Neural cell (in vitro differentiated cells): ENCODE data around the gene DEK. TPM values are rescaled to one million over a fixed set of nuclear protein-coding genes. Genes with fewer than 3 reads are reported as not detected.
"Not testable (repeated sequence)": the region's sequence is repeated elsewhere in the genome, so short reads cannot be mapped to it uniquely, and the experiment has no call there.

Experiments
- H2AFZ ChIP-seq: fragments of 200-600, 300-800 bp; sonication (generic), shearing (Covaris generic); 2 replicates; pipeline ENCODE4 v1.6.0; 2014; ENCODE audit warnings: low read depth, mild to moderate bottlenecking, antibody characterized with exemption, low read length, moderate library complexity
- H3F3A ChIP-seq: fragments of 200-600 bp; shearing (Covaris generic); 2 replicates; pipeline ENCODE4 v1.6.1; 2016; ENCODE audit warnings: mild to moderate bottlenecking, moderate library complexity, mixed read lengths, antibody characterized with exemption, low read length; ENCODE audit not compliant: insufficient read depth, poor library complexity, severe bottlenecking
- H3K27ac ChIP-seq: fragments of 200-600, 300-800 bp; sonication (generic), shearing (Covaris generic); 2 replicates; pipeline ENCODE4 v1.5.1; 2014; ENCODE audit warnings: mild to moderate bottlenecking, low read length, moderate library complexity
- H3K27me3 ChIP-seq: fragments of 300-800, 200-600 bp; sonication (generic), shearing (Covaris generic); 2 replicates; pipeline ENCODE4 v1.6.0; 2014; ENCODE audit warnings: mild to moderate bottlenecking, low read depth, low read length, moderate library complexity; ENCODE audit not compliant: insufficient read depth
- H3K36me3 ChIP-seq: fragments of 300-800, 200-600 bp; sonication (generic), shearing (Covaris generic); 2 replicates; pipeline ENCODE4 v1.5.1; 2014; ENCODE audit warnings: mild to moderate bottlenecking, antibody characterized with exemption, low read length, moderate library complexity; ENCODE audit not compliant: insufficient read depth
- H3K4me2 ChIP-seq: fragments of 300-800, 200-600 bp; sonication (generic), shearing (Covaris generic); 2 replicates; pipeline ENCODE4 v1.6.0; 2014; ENCODE audit warnings: mild to moderate bottlenecking, low read length
- H3K4me3 ChIP-seq: fragments of 300-800, 200-600 bp; sonication (generic), shearing (Covaris generic); 2 replicates; pipeline ENCODE4 v1.5.1; 2014; ENCODE audit warnings: mild to moderate bottlenecking, low read length, moderate library complexity
- H3K79me2 ChIP-seq: fragments of 200-600 bp; shearing (Covaris generic); replicated peaks from 2 replicates; pipeline ENCODE4 v1.6.0; 2014; ENCODE audit warnings: mild to moderate bottlenecking, low read length, moderate library complexity; ENCODE audit not compliant: insufficient read depth
- H3K9ac ChIP-seq: fragments of 300-800, 200-600 bp; sonication (generic), shearing (Covaris generic); 2 replicates; pipeline ENCODE4 v1.6.1; 2016; ENCODE audit warnings: mild to moderate bottlenecking, low read length, mixed read lengths
- H3K9me2 ChIP-seq: fragments of 200-600 bp; shearing (Covaris generic); 2 replicates; pipeline ENCODE4 v1.6.1; 2016; ENCODE audit warnings: mild to moderate bottlenecking, low read length, mixed read lengths; ENCODE audit not compliant: insufficient read depth
- H3K9me3 ChIP-seq: fragments of 200-600, 300-800 bp; sonication (generic), shearing (Covaris generic); 2 replicates; pipeline ENCODE4 v1.6.1; 2016; ENCODE audit warnings: mild to moderate bottlenecking, mixed run types, low read length, moderate library complexity, mixed read lengths
- H4K20me1 ChIP-seq: fragments of 200-600 bp; shearing (Covaris generic); 2 replicates; pipeline ENCODE4 v1.6.1; 2016; ENCODE audit warnings: mild to moderate bottlenecking, mixed run types; ENCODE audit not compliant: insufficient read depth
- CTCF ChIP-seq: fragments of 450-650 bp; IDR thresholded peaks from 2 replicates; pipeline ENCODE4 v1.5.1; 2014; ENCODE audit warnings: antibody characterized with exemption, mild to moderate bottlenecking, moderate library complexity; ENCODE audit not compliant: poor library complexity, severe bottlenecking
- EP300 ChIP-seq: fragments of 450-650 bp; conservative IDR thresholded peaks from 2 replicates; pipeline ENCODE4 v1.6.1; 2014; ENCODE audit warnings: antibody characterized with exemption, mild to moderate bottlenecking, moderate library complexity; ENCODE audit not compliant: poor library complexity, severe bottlenecking
- EZH2 ChIP-seq: fragments of 200-600, 300-800 bp; shearing (Covaris generic), sonication (generic); IDR thresholded peaks from 2 replicates; pipeline ENCODE4 v1.6.1; 2014; ENCODE audit warnings: antibody characterized with exemption, low read length, borderline replicate concordance, mild to moderate bottlenecking; ENCODE audit not compliant: insufficient read depth, poor library complexity, severe bottlenecking
- MXI1 ChIP-seq: fragments of 450-650 bp; conservative IDR thresholded peaks from 2 replicates; pipeline ENCODE4 v1.6.1; 2014; ENCODE audit warnings: antibody characterized with exemption, mild to moderate bottlenecking; ENCODE audit not compliant: poor library complexity, severe bottlenecking
- POLR2AphosphoS5 ChIP-seq: IDR thresholded peaks from 2 replicates; pipeline ENCODE4 v1.6.1; 2012
- RAD21 ChIP-seq: fragments of 450-650 bp; conservative IDR thresholded peaks from 2 replicates; pipeline ENCODE4 v1.6.1; 2014; ENCODE audit warnings: antibody characterized with exemption, mild to moderate bottlenecking, moderate library complexity
- REST ChIP-seq: IDR thresholded peaks from 2 replicates; pipeline ENCODE4 v1.6.1; 2012; ENCODE audit warnings: borderline replicate concordance
- SMC3 ChIP-seq: fragments of 450-650 bp; conservative IDR thresholded peaks from 2 replicates; pipeline ENCODE4 v1.6.1; 2014; ENCODE audit warnings: antibody characterized with exemption, mild to moderate bottlenecking, moderate library complexity; ENCODE audit not compliant: poor library complexity
- TAF1 ChIP-seq: IDR thresholded peaks from 2 replicates; pipeline ENCODE4 v1.6.1; 2012; ENCODE audit warnings: low read depth
- polyA plus RNA-seq: library from polyadenylated mRNA; depleted of rRNA; stranded (reverse); fragments of >200 nt; gene quantifications from 2 replicates; pipeline ENCODE4 v1.2.3, GENCODE V29; 2014

Gene DEK
- polyA plus RNA-seq, 1 donor from 2014 or later, result 94.3 TPM

GRCh38 chr6:18235524-18235923 lies 28.8 kb downstream of the DEK start:
- H2AFZ ChIP-seq, result no peak overlapping the region
- H3K27me3 ChIP-seq, result no peaks in the 10 kb centered on the region
- H4K20me1 ChIP-seq, result no peaks in the 10 kb centered on the region
- no peak overlapping the region for H3K27ac ChIP-seq
- TF ChIP-seq RAD21 (no peak), EZH2 (no peak), REST (no peak), TAF1 (no peak), POLR2AphosphoS5 (no peak), EP300 (no peak), CTCF (no peak), MXI1 (no peak), SMC3 (no peak)
- H3K9me3 ChIP-seq, result no peaks in the 10 kb centered on the region
- H3K36me3 ChIP-seq, result no peaks in the 10 kb centered on the region
- no peaks in the 10 kb centered on the region for H3F3A ChIP-seq
- H3K9ac ChIP-seq, result no peak overlapping the region
- H3K9me2 ChIP-seq, result no peaks in the 10 kb centered on the region
- H3K4me2 ChIP-seq, result no peak overlapping the region
- H3K79me2 ChIP-seq, result no peaks in the 10 kb centered on the region
- H3K4me3 ChIP-seq, result no peak overlapping the region

- no peak overlapping the region for H3K4me2 ChIP-seq
- TF ChIP-seq SMC3 (no peak), TAF1 (no peak), CTCF (no peak)
- H3K9ac ChIP-seq, result no peak overlapping the region
- no peaks in the 10 kb centered on the region for H3K36me3 ChIP-seq
- H3K27me3 ChIP-seq, result no peaks in the 10 kb centered on the region
- H3K27ac ChIP-seq, result no peak overlapping the region
- no peaks in the 10 kb centered on the region for H3K79me2 ChIP-seq
- H3K4me3 ChIP-seq, result no peak overlapping the region
- no peaks in the 10 kb centered on the region for H3K9me2 ChIP-seq
- H3F3A ChIP-seq, result no peaks in the 10 kb centered on the region
- H4K20me1 ChIP-seq, result no peaks in the 10 kb centered on the region
- no peak overlapping the region for H2AFZ ChIP-seq
- H3K9me3 ChIP-seq, result no peaks in the 10 kb centered on the region
Observed at GRCh38 chr6:18234564-18234963, 29.8 kb downstream of the DEK start.

- not testable (repeated sequence) for H3K9ac ChIP-seq, H2AFZ ChIP-seq, H3K36me3 ChIP-seq, H3K4me3 ChIP-seq, H4K20me1 ChIP-seq, H3K9me2 ChIP-seq, H3F3A ChIP-seq, H3K4me2 ChIP-seq, H3K9me3 ChIP-seq, H3K27ac ChIP-seq, H3K27me3 ChIP-seq, H3K79me2 ChIP-seq
Observed at GRCh38 chr6:18233770-18234169, 30.6 kb downstream of the DEK start.

- not testable (repeated sequence) for H3K9me3 ChIP-seq, H3K36me3 ChIP-seq, H3K4me3 ChIP-seq, H3K27ac ChIP-seq, H3K9me2 ChIP-seq, H3F3A ChIP-seq, H3K4me2 ChIP-seq, H3K27me3 ChIP-seq, H2AFZ ChIP-seq, H3K79me2 ChIP-seq, H3K9ac ChIP-seq, H4K20me1 ChIP-seq
Observed at GRCh38 chr6:18231856-18232255, 32.5 kb downstream of the DEK start.

- H3K27ac ChIP-seq, H3K9ac ChIP-seq, H3K4me2 ChIP-seq, H3K9me2 ChIP-seq, H3K27me3 ChIP-seq, H3F3A ChIP-seq, H3K79me2 ChIP-seq, H2AFZ ChIP-seq, H3K9me3 ChIP-seq, H3K4me3 ChIP-seq, H4K20me1 ChIP-seq: not testable (repeated sequence)
- H3K36me3 ChIP-seq, result peaks cover 15% of the 10 kb centered on the region
Observed at GRCh38 chr6:18228590-18228989, 35.7 kb downstream of the DEK start.
